ENCODE measurements around the gene HSD11B1L.

Gene HSD11B1L

DNA sequence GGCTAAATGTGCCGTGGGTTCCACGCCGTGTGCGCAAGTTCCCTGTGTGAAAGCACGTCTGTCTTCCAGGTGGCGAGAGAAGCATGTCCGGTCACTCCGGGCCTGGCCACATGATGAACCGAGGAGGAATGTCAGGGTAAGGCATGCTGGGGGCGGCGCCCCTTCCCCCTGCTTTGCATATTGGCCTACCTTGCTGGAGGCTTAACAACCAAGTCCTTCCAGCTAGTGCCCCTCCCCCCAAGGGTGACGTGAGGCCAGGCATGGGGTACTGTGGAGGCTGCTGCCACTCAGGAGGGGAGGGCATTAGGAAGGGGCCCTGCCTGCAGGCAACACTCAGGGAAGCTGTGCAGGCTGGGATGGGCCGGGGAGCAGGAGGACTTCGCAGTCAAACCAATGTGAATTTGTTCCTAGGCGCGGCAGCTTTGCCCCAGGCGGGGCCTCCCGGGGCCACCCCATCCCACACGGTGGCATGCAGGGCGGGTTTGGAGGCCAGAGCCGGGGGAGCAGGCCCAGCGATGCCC lies 13.0 kb upstream of the HSD11B1L start:
- DNase-seq (ENCODE audit: low read depth in 2 of 2) = no peak

- no peak for DNase-seq (ENCODE audit: low read depth in 2 of 2)
These were observed 11.6 kb upstream of the HSD11B1L start for GRCh38 chr19:5669212-5669611.

- no peak for DNase-seq (ENCODE audit: low read depth in 2 of 2)
These were observed 9.2 kb upstream of the HSD11B1L start for GRCh38 chr19:5671600-5671999.

DNA sequence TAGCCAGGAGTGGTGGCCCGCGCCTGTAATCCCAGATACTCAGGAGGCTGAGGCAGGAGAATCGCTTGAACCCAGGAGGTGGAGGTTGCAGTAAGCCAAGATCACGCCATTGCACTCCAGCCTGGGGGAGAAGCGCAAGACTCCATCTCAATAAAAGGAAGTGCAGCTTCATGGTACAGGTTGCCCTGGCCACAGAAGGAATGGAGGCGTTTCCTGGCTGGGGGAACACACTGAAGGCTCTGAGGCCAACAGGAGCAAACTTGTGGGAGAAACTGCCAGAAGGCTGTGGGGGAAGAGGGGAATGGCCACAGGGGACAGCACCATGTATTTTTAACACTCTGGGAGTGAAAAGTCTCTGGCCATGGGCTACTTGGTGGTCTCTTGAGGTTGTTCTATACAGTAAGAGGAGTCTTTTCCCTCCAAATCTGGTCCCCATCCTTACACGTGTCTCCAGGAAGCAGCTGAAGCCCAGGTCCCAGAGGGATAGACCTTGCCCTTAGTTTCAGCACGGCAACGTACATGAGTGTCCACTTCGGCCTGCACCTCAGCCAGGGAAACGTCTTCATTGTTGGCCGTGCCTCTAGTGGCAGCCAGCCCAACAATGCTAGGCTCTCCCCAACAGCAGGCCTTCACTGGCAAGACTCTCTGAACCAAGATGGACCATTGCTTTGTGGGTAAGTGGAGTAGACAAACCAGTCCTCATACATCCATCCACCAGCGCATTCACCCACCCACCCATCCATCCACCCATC lies 7.9 kb upstream of the HSD11B1L start:
- no peak for DNase-seq (ENCODE audit: low read depth in 2 of 2)

DNA sequence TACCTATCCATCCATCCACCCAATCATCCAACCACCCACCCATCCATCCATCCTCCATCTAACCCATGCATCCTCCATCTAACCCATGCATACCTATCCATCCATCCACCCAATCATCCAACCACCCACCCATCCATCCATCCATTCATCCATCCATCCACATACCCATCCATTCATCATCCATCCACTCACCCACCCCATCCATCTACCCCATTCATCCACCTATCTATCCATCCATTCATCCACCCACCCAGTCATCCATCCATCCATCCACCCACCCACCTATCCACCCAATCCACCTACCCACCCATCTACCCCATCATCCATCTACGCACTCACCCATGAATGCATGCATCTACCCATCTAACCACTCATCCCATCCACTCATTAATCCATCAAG lies 7.1 kb upstream of the HSD11B1L start:
- DNase-seq (ENCODE audit: low read depth in 2 of 2) = no peak

DNA sequence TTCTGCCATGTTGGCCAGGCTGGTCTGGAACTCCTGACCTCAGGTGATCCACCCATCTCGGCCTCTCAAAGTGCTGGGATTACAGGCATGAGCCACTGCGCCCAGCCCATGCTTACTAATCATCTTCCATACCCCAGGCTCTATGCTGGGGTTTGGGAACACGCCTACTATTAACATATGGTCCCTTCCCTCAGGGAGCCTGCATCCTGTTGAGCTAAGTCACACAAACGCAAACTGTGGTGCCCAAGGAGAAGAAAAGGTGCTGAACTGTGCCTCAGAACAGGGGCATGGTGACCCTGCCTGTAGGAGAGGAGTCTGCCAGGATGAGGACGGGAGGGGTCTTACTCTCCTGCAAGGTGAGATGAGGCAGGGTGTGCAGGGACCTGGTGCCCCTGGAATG lies 6.1 kb upstream of the HSD11B1L start:
- no peak for DNase-seq (ENCODE audit: low read depth in 2 of 2)

- no peak for DNase-seq (ENCODE audit: low read depth in 2 of 2)
These were observed 4.6 kb upstream of the HSD11B1L start for GRCh38 chr19:5676105-5676771.

DNA sequence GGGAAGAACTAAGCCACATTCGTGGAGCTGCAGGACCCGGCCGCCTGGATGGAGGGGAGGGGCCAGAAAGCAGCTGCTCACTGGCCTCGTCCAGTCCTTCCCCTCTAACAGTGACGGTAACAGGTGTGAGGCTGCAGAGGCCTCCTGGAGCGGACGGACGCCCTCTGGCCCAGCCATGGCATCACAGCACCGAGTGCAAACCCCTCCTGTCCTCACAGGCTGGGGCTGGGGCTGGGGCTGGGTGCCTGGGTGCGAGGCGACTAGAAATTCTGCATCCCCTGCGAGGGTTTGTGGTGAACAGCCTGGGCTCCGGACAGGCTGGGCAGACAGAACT lies 4.1 kb upstream of the HSD11B1L start:
- DNase-seq (ENCODE audit: low read depth in 2 of 2) = no peak

GRCh38 chr19:5677136-5677535 lies 3.7 kb upstream of the HSD11B1L start:
- no peak for DNase-seq (ENCODE audit: low read depth in 2 of 2)

DNA sequence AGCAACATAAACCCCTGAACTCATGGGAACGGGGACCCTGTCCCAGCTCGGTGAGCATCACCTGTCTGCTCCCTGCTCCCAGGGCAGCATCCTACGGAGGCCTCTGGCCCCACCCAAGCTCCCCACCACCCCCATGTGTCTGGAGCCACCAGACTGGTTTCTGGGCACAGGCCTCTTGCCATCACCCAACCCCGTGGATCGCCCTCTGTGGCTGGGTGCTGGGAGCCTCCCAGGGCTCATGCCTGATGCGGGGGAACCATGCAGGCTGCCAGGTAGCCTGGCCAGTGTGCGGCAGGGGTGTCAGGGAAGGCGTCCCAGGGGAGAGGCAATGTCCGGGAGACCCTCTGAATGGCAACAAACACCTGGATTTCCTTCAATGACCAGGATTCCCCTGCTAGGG lies 3.2 kb upstream of the HSD11B1L start:
- DNase-seq (ENCODE audit: low read depth in 2 of 2) = no peak

DNA sequence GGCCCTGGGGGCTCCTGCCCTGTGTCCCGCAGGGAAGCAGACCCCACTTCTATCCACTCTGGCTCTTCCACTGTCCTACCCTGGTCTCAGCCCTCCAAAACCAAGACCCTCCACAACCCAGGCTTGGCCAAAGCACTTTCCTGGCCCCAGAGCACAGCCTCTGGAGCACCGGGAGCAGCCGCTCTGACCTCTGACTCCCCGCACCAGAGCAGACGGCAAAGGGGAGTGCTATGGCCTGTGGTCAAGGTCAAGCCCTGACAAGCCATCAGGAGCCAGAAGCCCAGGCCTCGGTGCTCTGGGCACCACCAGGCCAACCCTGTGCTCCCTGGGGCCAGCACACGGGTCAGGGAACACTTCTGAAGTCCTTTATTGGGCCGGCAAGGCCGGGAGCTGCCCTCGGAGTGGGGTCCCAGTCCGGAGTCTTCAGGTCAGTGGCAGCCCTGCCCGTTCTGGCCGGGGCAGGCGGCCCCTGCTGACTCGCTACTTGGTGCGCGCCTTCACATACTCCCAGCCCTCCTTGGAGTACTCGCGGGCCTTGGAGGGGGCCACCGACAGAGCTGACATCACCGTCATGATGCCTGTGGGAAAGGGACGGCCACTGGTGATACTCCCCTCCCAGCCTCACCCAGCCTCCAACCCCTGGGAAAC lies 2.6 kb upstream of the HSD11B1L start:
- DNase-seq (ENCODE audit: low read depth in 2 of 2) = no peak

GRCh38 chr19:5679289-5680083 lies 1.3 kb upstream of the HSD11B1L start:
- DNase-seq (ENCODE audit: low read depth in 2 of 2) = no peak

- DNase-seq (ENCODE audit: low read depth in 2 of 2) = no peak
These were observed 767 bp upstream of the HSD11B1L start for GRCh38 chr19:5680084-5680436.

GRCh38 chr19:5681391-5682106 lies 722 bp downstream of the HSD11B1L start:
- DNase-seq (ENCODE audit: low read depth in 2 of 2) = no peak

DNA sequence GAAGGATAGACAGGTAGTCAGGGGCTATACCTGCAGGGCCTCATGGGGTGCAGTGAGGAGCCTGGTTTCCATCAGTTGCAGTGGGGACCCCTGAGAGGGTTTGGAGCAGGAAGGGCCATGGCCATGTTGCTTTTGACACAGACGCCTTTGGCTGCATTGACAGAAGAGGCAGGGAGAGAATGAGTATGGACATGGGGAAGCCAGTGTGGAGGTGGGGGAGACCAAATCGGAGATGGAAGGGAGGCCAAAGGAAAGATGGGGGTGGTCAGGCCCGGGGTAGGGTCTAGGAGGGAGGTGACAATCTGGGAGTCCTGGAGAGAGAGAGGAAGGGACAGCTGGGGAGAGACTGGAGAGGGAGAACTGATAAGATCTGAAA lies 1.3 kb downstream of the HSD11B1L start:
- no peak for DNase-seq (ENCODE audit: low read depth in 2 of 2)

DNA sequence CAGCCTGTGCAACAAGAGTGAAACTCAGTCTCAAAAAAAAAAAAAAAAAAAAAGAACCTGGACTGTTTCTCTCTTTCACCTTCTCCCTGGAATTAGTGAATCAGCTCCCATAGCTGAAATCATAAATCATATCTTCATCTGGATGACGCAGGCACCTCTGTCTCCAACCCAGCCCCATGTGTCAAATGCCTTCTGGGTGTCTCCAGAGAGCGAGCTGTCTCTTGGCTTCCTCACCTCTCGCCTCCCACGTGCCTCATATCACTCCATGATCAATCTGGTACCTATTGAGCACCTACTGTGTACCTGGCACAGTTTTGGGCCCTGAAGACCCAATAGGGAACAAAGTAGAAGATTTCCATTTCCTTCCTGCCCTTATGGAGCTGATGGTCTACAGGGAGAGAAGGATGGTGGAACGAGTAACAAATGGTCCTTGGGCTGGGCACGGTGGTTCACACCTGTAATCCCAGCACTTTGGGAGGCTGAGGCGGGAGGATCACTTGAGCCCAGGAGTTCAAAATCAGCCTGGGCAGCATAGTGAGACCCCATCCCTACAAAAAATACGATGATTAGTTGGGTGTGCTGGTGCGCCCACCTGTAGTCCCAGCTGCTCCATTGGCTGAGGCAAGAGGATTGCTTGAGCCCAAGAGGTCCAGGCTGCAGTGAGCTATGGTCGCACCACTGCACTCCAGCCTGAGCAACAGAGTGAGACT lies 2.5 kb downstream of the HSD11B1L start:
- no peak for DNase-seq (ENCODE audit: low read depth in 2 of 2)

DNA sequence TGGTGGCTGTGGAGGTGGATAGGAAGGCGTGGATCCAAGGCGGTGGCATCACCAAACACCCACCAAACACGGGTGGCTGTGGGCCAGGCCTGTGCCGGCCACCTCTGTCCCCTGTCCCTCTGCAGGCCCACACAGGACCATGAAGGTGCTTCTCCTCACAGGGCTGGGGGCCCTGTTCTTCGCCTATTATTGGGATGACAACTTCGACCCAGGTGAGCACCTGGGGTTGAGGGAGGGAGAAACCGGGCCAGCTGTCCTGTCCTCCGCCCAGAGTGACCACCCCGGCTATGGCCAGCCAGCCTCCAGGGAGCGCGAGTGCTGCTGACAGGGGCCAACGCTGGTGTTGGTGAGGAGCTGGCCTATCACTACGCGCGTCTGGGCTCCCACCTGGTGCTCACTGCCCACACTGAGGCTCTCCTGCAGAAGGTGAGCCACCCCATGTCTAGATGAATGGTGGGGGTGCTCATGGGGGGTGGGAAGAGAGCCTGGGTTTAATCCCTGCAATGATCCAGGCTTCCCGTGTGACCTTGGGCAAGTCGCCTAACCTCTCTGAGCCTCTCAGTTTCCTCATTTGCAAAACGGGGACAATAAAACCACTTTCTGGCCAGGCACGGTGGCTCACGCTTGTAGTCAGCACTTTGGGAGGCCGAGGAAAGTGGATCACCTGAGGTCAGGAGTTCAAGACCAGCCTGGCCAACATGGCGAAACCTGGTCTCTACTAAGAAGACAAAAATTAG lies 4.0 kb downstream of the HSD11B1L start:
- no peak for DNase-seq (ENCODE audit: low read depth in 2 of 2)

DNA sequence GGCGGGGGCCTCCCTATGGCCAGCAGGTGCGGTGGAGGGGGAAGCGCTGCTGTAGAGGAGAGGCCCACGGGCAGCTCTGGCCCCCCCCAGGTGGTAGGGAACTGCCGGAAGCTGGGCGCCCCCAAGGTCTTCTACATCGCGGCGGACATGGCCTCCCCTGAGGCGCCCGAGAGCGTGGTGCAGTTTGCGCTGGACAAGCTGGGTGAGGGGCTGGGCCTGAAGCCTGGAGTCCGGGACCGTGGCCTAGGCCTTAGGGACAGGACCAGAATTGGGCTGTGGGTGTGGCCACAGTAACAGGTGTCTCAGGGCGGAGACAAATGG lies 5.5 kb downstream of the HSD11B1L start:
- no peak for DNase-seq (ENCODE audit: low read depth in 2 of 2)

DNA sequence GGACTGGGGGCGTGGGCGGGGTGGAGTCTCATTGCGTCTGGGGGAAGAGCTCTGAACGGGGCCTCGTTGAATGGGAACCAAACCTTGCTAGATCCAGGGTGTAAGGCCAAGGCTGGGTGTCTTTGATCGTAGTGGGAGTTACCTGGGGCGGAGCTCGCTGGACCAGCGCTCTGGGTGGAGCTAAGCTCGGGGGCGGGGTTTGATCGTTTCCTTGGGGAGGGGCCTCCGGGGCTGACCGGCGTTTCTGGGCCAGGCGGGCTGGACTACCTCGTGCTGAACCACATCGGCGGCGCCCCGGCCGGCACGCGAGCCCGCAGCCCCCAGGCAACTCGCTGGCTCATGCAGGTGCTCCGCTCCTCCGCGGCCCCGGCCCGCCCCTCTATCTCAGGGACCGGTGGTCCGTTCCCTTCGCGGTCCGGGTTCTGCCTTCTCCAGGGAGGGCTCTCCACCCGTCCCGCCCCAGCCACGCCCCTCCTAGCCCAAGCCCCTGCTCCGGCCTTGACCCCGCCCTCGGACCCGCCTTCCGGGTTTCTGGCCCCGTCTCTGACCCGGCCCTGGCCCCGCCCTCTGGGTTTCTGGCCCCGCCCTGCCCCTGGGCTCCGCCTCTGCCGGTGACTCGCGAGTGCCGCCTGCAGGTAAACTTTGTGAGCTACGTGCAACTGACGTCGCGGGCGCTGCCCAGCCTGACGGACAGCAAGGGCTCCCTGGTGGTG lies 6.0 kb downstream of the HSD11B1L start:
- peak; percentile 69 to 70 for DNase-seq (ENCODE audit: low read depth in 2 of 2)
